ENCODE data around the gene DBNDD2.

DBNDD2 gene

DNA sequence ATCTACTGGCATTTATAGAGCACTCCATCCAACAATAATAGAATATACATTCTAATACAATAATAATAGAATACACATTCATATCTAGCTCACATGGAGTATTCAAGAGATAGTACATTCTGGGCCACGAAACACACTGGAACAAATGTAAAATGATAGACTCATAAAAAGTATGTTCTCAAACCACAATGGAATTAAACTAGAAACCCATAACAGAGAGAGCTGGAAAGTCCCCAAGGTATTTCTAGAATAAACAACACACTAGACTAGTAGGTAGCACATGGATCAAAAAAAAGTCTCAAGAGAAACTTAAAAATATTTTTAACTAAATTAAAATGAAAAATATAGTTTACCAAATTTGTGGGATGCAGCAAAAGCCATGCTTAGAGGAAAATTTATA lies 20.8 kb upstream of the DBNDD2 start:
- DNase-seq, result no peak

DNA sequence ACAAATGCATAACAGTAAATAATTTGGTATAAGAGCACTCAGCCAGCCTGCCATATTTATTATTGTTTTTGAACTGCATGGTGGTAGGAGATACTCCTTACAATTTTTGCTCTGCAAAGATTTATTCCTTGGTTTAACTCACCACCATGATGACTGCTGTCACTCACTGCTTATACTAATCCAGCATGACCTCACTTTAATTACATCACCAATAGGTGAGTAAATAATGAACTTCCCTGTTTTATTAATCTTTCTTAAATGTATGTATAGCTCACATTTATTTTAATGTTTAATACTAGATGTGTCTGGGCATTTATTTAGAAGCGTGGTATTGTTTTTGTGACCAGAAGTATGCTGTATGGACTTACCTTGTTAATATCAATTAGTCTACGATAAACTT lies 17.2 kb upstream of the DBNDD2 start:
- DNase-seq, result no peak

DNA sequence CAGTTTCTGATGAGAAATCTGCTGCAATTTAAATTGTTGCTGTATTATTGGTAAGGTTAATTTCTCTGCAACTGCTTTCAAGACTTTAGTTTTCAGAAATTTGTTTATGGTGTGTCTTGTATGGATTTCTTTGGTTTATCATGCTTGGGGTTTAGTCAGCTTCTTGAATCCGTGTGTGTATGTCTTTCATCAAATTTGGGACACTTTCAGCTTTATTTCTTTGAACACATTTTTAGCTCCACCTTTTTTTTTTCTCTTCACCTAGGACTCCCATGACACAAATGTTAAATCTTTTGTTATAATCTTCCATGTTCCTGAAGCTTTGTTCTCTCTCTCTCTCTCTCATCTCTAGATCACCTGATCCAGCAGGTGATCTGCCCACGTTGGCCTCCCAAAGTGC lies 16.5 kb upstream of the DBNDD2 start:
- DNase-seq, result no peak

DNA sequence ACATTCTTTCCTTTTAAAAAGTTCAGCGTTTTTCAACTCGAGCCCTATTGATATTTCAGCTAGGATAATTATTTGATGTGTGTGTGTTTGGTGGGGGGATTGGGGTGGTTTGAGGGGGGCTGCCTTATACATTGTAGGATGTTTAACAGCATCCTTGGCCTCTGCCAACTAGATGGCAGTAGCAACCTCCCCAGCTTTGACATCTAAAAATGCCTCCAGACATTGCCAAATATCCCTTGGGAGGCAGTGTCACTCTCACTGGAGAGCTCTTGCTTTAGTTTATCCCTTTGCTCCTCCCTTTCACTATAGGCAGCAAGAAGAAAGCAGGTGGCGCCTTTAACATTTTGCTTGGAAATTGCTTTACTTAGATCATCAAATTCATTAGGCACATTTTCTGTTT lies 15.4 kb upstream of the DBNDD2 start:
- DNase-seq, result no peak

DNA sequence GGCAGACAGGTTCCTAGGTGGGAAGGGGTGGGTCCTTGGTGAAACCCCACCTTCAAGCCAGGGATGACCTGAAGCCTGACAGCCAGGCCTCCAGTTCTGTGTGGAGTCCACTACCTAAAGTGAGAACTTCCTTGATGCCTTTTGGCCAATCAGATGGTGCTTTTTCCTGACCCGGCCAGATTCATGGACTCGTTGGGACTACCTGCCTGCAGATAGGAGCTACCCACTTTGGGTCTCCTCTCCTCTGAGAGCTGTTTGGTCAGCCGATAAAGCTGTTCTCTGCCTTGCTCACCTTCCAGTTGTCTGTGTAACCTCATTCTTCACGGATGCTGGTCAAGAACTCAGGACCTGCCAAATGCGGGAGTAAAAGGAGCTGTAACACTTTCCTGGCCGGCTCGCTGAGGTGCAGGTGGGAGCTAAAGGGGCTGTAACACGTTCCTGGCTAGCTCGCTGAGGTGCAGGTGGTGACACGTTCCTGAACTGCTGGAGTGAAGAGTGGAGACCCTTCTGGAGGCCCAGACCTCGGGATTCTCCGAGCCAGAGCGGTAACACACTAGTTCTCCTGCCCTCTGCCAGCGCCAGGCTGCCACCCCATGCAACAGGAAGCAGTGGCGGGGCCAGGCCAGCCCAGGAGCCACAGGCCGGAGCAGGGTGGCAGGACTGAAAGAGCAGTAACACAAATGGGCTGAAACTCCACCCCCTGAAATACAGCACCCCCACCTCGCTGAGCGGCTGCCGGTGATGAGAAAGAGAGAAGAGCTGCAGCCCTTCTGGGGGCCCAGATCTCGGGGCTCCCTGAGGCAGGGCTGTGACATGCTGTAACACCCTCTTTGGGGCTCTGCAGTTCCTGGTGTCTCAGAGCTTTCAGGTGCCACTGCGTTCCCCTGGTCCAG lies 13.6 kb upstream of the DBNDD2 start:
- no peak for DNase-seq

DNA sequence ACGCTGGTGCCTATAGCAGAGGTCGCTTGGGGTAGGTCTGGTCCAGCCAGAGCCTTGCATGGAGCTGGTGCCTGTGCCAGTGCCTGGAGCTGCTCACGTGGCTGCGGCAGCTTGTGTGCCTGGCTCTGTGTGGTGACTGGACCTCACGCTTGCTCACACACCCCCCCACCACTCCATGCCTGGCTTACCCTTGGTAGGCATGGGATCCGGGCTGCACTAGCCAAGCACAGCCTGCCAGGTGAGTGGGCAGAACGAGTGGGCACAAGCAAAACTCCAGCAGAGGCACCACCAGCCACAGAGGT lies 13.0 kb upstream of the DBNDD2 start:
- DNase-seq, result no peak

DNA sequence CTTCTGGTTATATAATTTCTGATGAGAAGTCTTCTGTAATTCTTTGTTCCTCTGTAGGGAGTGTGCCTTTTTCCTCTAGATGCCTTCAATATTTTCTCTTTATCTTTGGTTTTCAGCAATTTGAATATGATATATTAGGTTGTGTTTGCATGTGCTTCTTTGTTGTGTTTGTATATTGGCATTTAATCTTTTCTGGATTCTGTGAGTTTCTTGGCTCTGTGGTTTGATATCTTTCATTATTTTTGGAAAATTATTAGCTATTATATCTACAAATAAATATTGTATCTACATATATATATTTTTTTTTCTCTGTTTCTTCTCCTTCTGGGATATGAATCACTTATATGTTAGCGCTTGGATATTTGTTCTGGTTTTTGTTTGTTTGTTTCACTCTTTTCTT lies 9.1 kb upstream of the DBNDD2 start:
- no peak for DNase-seq

DNA sequence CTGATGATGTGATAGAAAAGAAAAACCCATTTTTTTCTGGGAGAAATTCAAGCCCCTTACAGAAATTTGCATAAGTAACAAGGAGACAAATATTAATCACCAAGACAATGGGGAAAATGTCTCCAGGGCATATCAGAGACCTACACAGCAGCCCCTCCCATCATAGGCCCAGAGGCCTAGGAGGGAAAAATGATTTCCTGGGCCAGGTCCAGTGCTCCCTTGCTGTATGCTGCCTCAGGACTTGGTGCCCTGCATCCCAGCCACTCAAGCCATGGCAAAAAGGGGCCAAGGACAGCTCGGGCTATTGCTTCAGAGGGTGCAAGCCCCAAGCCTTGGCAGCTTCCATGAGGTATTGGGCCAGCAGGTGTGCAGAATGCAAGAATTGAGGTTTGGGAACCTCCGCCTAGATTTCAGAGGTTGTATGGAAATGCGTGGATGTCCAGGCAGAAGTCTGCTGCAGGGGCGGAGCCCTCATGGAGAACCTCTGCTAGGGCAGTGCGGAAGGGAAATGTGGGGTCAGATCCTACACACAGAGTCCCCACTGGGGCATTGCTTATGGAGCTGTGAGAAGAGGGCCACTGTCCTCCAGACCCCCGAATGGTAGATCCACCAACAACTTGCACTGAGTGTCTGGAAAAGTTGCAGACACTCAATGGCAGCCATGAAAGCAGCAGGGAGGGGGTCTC lies 7.6 kb upstream of the DBNDD2 start:
- no peak for DNase-seq

DNA sequence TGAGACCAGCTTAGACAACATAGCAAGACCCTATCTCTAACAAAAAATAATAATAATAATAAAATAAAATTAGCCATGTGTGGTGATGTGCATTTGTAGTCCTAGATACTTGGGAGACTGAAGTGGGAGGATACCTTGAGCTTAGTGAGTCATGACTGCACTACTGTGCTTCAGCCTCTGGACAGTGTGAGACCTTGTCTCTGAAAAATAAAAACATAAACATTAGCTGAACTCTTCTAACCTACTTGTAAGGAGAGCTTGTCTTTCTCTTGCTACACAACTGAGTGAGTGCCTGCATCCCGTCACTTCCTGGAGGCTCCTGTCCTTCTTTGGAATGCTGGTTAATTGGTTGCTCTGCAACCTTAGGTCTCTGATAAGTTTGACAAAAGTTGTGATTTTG lies 5.1 kb upstream of the DBNDD2 start:
- DNase-seq, result no peak

DNA sequence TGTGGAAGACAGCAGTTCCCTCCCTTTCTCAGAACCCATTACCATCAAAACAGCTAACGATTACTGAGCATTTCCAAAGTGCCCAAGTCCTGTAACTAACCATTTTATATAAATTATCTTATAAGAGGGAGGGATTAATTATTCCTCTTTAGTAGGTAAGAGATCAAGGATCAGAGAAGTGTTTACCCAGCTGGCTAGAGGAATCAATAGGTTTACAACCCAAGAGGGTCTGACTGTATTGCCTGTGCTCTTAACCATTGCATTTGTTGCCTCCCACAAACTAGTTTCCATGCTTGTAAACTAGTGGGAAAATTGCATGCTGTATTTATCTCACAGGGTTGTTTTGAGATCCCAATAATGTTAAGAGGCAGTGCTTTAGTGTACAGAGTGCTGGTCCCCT lies 3.7 kb upstream of the DBNDD2 start:
- DNase-seq, result no peak

DNA sequence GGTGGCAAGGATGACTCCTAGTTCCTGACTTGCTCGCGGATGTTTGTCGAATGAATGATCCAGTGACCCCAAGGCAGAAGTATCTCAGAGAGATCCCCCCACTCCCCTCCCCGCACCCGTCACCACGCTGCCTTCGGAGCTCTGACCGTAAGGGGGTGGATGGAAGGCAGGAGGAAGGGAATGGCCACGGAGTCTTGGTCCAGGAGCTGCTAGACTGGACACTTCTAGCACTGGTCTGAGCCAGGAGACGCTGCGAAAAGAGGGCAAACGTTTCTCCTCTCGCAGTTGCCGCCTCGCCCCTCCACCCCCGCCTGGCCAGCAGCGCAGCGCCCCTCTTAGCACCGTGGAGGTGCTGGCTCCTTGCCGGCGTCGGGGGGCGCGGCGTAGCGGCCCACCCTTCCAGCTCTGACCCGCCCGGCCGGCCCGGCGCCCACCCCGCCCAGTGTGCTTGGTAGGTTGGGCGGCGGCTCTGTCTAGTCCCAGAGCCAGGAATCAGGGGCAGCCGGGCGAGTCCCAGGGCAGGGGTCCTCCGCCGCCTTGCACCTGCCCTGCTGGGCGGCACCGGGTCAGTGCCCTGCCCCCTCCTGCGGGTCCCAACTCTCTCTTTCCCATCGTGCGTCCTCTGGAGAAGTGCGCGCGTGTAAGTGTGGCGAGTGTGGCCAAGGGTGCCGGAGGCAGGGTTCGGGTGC lies 2.4 kb upstream of the DBNDD2 start:
- DNase-seq, result no peak

DNA sequence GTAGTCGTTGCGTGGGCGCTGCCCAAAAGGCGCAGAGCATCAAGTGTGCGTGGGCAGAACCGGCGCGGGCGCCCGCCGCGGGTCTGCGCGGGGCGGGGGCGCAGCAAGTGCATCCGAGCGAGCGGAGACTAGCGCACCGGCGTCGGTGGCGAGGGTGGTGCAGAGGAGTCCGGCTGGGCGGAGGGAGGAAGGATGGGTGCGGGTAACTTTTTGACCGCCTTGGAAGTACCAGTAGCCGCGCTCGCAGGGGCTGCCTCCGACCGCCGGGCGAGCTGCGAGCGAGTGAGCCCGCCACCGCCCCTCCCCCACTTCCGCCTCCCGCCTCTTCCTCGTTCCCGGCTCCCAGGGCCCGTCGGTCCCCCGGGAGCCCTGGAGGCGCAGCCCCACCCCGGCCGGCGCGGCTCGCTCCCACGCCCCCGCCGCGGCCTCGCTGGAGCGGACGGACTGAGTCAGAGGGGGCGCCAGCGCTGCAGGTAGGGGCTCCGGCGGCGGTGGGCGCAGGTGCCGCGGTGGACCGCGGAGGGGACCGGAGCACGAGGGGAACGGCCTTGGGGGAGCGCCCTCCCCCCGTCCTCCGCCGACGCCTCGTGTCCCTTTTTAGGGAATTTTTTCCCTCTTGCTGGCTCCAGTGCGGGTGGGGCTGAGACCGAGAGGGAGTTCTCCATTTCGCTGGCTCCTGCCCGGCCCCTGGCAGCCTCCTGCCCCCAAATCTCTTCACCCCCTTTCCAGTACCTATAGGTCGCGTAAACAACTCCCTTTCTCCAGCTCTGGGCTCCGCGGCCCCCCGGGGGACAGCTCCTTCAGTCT lies 1.6 kb upstream of the DBNDD2 start:
- no peak for DNase-seq

DNA sequence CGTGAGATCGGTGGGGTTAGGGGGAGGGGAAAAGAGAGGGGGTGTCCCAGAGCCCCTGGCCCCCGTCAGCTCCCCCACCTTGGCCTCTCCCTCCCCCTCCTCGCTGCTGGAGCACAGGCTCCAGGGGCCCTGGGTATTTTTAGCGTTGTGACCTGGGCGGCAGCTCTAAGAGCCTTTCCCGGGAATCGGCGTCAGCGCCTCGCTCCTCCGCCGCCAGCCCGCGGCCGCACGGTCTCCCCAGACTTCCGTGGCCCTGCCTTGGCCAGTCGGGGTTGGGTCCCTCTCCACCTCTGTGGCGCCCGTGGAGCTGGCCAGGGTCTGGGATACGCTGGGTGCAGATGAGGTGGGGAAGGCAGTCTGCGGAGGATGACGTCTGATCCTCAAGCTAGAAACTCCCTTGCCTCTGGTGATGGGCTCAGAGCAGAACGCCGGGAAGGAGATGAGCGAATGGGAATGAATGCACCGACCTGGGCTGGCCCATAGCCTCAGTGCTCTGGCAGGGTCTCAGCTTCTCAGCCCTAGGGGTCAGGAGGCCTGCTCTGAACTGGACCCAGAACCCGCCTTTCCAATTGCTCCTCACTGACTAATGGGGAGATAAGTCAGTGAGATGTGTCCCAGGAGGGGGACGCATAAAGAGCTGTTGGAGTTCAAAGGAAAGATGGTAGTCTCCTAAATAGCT lies 883 bp upstream of the DBNDD2 start:
- no peak for DNase-seq

DNA sequence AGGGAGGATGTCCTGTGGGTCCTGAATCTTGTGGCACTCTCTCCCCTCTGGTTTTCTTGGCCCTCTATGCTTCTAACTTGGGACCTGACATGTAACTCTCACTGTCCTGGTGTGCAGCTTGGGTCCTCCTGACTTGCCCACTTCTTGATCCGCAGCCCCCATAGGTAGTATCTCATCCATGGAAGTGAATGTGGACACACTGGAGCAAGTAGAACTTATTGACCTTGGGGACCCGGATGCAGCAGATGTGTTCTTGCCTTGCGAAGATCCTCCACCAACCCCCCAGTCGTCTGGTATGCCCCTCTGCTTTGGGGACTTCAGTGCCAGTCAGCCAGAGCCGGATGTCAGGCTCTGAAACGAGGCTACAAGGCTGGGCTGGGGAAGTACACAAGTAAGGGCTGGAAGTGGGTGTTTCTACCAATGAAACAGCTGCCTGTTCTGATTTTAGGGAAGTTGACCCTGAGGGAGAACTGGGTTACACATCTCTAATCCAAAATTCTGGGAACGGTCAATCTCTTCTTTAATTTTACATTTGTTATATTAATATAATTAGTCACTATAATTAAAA lies 641 bp downstream of the DBNDD2 start:
- DNase-seq, result no peak

DNA sequence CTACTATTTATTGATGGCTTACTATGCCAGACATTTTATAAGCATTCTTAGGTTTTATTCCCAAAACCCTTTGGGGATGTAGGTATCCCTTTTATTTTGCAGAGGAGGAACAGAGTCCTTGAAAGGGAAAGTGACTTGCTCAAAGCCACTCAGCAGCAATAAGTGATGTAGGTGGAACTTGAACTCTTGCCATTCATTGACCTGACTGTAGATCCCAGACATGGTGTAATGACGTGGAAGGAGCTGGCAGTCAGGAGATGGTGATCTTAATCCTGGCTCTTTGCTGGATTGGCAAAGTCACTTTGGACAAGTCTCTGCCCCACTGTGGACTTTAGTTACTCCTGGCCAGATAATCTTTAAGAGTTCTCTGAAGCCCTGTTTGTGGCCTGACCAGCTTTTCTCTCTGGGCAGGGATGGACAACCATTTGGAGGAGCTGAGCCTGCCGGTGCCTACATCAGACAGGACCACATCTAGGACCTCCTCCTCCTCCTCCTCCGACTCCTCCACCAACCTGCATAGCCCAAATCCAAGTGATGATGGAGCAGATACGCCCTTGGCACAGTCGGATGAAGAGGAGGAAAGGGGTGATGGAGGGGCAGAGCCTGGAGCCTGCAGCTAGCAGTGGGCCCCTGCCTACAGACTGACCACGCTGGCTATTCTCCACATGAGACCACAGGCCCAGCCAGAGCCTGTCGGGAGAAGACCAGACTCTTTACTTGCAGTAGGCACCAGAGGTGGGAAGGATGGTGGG lies 1.6 kb downstream of the DBNDD2 start:
- no peak for DNase-seq

DNA sequence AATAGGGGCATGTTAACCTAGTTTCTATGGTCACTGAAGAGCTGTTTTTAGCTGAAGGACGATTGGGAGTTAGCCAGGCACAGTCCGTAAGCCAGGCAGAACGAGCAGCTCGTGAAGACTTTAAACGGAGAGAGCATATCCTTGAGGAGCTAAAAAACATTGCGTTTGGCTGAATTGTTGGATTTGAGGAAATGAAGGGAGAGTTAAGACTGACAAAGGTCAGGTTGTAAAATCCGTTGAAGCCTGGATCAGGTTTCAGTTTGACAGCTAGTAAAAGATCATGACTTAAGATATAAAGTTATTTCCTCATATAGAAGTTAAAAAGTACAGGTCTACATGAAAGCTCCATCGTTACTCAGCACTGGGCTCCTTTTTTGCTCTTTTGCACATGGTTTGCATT lies 2.8 kb downstream of the DBNDD2 start:
- DNase-seq, result no peak

DNA sequence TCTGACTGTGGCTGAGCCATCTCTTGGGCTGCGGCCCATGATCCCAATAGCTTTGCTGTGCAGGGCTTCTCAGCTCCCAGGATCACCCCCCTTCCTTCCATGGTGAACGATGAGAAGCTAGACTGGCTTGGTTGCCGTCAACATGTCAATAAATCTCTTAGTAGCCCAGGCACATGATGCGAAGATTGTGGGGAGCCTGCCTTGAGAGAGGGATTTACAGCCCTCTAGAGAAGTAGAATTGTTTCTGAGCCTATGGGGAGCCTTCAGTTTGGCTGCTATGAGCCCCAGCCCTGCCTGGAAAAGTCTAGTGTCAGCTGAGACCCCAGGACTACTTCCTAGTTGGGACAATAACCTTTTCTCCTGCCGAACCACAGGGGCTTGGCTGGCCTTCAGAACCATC lies 4.6 kb downstream of the DBNDD2 start:
- no peak for DNase-seq

DNA sequence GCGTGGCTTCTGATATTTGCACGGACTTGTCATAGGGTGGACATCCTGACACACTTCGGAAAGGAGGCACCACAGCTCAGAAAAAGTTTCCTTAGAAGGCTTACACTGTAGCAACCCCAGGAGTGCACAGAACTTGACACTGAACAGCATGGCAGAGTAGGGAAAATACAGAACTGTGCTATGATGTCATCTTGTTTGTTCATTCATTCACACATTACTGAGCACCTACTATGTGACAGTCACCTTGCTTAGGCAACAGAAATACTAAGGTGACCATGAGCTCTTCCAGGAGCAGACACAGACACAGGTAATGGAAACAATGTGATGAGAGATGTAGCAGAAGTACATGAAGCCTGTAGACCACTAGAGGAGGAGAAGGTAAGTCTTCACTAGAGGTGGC lies 5.4 kb downstream of the DBNDD2 start:
- no peak for DNase-seq

DNA sequence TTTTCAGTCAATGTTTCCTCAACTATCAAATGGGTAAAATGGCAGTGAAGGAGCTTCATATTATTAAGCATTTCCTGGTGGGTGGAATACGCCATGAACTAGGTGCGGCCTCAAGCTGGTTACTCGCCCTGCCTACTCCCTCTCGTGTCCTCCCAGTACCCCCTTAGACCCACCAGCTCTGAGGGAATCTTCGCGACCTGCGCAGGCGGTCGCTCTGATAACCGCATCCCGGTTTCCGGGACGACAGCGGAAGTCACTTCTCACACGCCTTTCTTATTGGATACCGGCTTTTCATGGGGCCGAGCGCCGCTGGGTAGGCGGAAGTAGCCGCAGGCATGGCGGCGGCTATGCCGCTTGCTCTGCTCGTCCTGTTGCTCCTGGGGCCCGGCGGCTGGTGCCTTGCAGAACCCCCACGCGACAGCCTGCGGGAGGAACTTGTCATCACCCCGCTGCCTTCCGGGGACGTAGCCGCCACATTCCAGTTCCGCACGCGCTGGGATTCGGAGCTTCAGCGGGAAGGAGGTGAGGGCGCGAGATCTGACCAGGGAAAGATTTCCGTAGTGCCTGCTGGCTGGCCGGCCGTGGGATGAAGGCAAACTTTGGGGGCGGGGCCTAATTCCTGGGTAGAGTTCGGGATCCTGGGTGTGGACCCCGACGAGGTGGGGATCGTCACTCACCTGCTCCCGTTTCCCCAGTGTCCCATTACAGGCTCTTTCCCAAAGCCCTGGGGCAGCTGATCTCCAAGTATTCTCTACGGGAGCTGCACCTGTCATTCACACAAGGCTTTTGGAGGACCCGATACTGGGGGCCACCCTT lies 7.9 kb downstream of the DBNDD2 start, which contains the start of gene PIGT:
TSS of gene PIGT (plus strand) at position 320 of the 816 bp plus-strand sequence. CDS start at position 336, 16 bp downstream.
- DNase-seq, result peak; percentile 27

DNA sequence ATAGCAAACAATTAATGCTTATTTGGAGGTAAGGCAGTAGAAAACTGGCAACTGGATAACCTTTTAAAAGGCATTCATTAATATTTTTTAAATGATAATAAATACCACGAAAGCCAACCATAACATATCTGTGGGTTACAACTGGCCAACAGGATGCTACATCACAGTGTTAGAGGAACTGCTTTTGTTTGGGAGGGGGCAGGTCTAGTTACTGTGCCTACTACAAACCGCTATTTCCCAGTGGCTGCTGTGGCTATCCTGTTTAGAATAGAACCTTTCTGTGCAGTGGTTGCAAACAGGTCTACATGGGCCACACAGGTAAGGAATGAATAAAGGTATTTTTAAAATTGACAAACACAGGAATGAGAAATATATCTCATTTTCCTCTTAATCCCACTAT lies 8.8 kb downstream of the DBNDD2 start:
- DNase-seq, result no peak

Data from NCI-H524 treated with DMSO at 0.1 percent for 48 hours (cell line).